Naive thymus-derived CD4-positive, alpha-beta T cell (primary cell): ENCODE results near the gene OPN3. TPM values are rescaled to one million over a fixed set of nuclear protein-coding genes. Genes with fewer than 3 reads are reported as not detected.
A peak's percentile ranks its signal among the peaks of the same experiment; 100 is the strongest.

Experiments used
- ATAC-seq: fragments of 150-1000 bp; cut with Tn5 transposase; 2 replicates; pipeline ENCODE4 v1.10.0; 2021; ENCODE audit warnings: mild to moderate bottlenecking, moderate library complexity
- CTCF ChIA-PET: fragments of 350-600 bp; sonication (Branson Sonifier 250); formaldehyde crosslinking; loops from one replicate; lab custom pipeline; 2021; ENCODE audit warnings: antibody characterized with exemption; lab: Charles Lee
- POLR2A ChIA-PET: fragments of 350-600 bp; sonication (Branson Sonifier 250); formaldehyde crosslinking; loops from one replicate; lab custom pipeline; 2021; ENCODE audit warnings: antibody characterized with exemption, inconsistent platforms; lab: Charles Lee
- DNase-seq, 9 donors: peaks; one replicate each; pipeline versions ENCODE4 v3.0.0 to v3.0.0-alpha.2; 2020 to 2022; ENCODE audit warnings: mixed read lengths in 1 of 9
- H3K27ac ChIP-seq: one replicate; pipeline ENCODE4 v1.7.0; 2013; ENCODE audit warnings: mild to moderate bottlenecking, low read depth, low read length, moderate library complexity
- H3K27me3 ChIP-seq, 2 donors: one replicate each; pipeline ENCODE4 v1.7.0; 2013; ENCODE audit warnings: low read length in 2 of 2, mild to moderate bottlenecking in 2 of 2, moderate library complexity in 2 of 2; ENCODE audit not compliant: control insufficient read depth in 2 of 2, insufficient read depth in 2 of 2
- H3K36me3 ChIP-seq, 3 experiments: 1 replicate in 2 of 3; 2 replicates in 1 of 3; pipeline ENCODE4 v1.7.0; 2013; ENCODE audit warnings: low read length in 3 of 3, mild to moderate bottlenecking in 3 of 3, moderate library complexity in 1 of 3; ENCODE audit not compliant: insufficient read depth in 3 of 3, control insufficient read depth in 2 of 3
- H3K4me1 ChIP-seq, 2 donors: one replicate each; pipeline ENCODE4 v1.7.0; 2013; ENCODE audit warnings: low read length in 2 of 2, mild to moderate bottlenecking in 2 of 2, moderate library complexity in 1 of 2; ENCODE audit not compliant: control insufficient read depth in 2 of 2, insufficient read depth in 2 of 2
- H3K4me3 ChIP-seq: 2 replicates; pipeline ENCODE4 v1.7.0; 2013; ENCODE audit warnings: mild to moderate bottlenecking, low read length
- H3K9me3 ChIP-seq, 3 experiments: 1 replicate in 2 of 3; 2 replicates in 1 of 3; pipeline ENCODE4 v1.7.0; 2013; ENCODE audit warnings: low read length in 3 of 3; ENCODE audit not compliant: control insufficient read depth in 2 of 3
- H3K27ac Mint-ChIP-seq, 9 donors: one replicate each; pipeline ENCODE4 v1.8.0; 2020 to 2022; ENCODE audit warnings: mixed read lengths in 9 of 9, mild to moderate bottlenecking in 8 of 9, moderate library complexity in 5 of 9, inconsistent platforms in 2 of 9
- H3K27me3 Mint-ChIP-seq, 5 donors: one replicate each; pipeline ENCODE4 v1.8.0; 2021 to 2022; ENCODE audit warnings: mixed read lengths in 5 of 5, mild to moderate bottlenecking in 1 of 5
- H3K36me3 Mint-ChIP-seq, 5 donors: one replicate each; pipeline ENCODE4 v1.8.0; 2020 to 2022; ENCODE audit warnings: mixed read lengths in 5 of 5, mild to moderate bottlenecking in 3 of 5, inconsistent platforms in 1 of 5
- H3K4me1 Mint-ChIP-seq, 7 donors: one replicate each; pipeline ENCODE4 v1.8.0; 2020 to 2022; ENCODE audit warnings: mixed read lengths in 7 of 7, mild to moderate bottlenecking in 3 of 7, inconsistent platforms in 1 of 7
- H3K4me3 Mint-ChIP-seq, 10 donors: one replicate each; pipeline ENCODE4 v1.8.0; 2020 to 2022; ENCODE audit warnings: mild to moderate bottlenecking in 10 of 10, mixed read lengths in 10 of 10, moderate library complexity in 6 of 10, inconsistent platforms in 2 of 10
- H3K9me3 Mint-ChIP-seq, 11 donors: one replicate each; pipeline ENCODE4 v1.8.0; 2020 to 2022; ENCODE audit warnings: mixed read lengths in 11 of 11, mild to moderate bottlenecking in 4 of 11, inconsistent platforms in 1 of 11, moderate library complexity in 1 of 11
- intact Hi-C, 2 donors: fragments of 100-400 bp; cut with micrococcal nuclease; formaldehyde crosslinking; loops; one replicate each; pipeline ENCODE4 v1.15.1; 2023
- polyA plus RNA-seq, 2 donors: library from polyadenylated mRNA; unstranded; fragments of 300-500 nt; fragmentation: Illumina TruSeq; gene quantifications; one replicate each; pipeline ENCODE4 v1.2.3, GENCODE V29; 2021
- total RNA-seq, 6 experiments: library from RNA in 5 of 6; stranded (reverse) in 5 of 6; gene quantifications; 1 replicate in 5 of 6; 2 replicates in 1 of 6; pipeline ENCODE4 v1.2.3 and lab custom pipeline; 2021 to 2026

The OPN3 gene
- total and polyA plus RNA-seq, 7 experiments from 2014 or later, result 3.6 to 32.7 (median 10.9) TPM

DNA sequence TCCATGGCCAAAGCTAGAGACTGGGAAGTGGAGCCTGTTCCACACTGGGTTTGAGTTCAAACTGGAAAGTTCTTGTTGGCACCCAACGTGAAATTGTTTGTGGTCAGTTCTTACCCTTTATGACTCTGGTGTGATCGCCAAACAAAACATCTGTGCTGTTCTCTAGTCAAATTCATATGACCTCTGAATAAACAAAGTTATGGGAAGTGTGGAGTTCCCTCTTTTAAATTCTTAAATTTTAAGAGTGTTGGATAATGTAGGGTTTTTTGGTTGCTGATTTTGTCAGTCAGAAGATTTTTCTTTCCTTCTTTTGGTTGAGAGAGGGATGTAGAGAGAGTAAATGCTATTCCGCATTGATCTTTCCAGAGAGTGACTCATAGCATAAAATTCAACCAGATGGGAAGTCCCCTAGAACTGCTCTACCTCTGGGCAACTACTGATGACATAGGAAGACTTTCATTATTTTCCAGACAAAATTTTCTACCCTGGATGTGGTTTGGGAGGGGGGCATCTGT, 36.4 kb downstream of the OPN3 start:
- ChIA-PET POLR2A (no interaction called here), CTCF (no interaction called here)
- Histone ChIP-seq H3K4me1 (no peaks in the 10 kb centered on the region), H3K27ac (no peak overlapping the region), H3K9me3 (no peaks in the 10 kb centered on the region), H3K36me3 (peaks cover 0 to 6% (median 0%) of the 10 kb centered on the region in 3 experiments), H3K4me3 (no peak overlapping the region), H3K27me3 (no peaks in the 10 kb centered on the region)
- DNase-seq, result no peak
- H3K27ac Mint-ChIP-seq, result no peak overlapping the region
- H3K9me3 Mint-ChIP-seq, result peaks cover 0 to 2% (median 0%) of the 10 kb centered on the region in 11 donors
- H3K4me1 Mint-ChIP-seq, result peaks cover 0 to 7% (median 0%) of the 10 kb centered on the region in 7 donors
- H3K36me3 Mint-ChIP-seq, result peaks cover 7 to 36% (median 29%) of the 10 kb centered on the region in 5 donors
- H3K27me3 Mint-ChIP-seq, result no peaks in the 10 kb centered on the region
- no peak for ATAC-seq
- intact Hi-C loops, result no loop called here
- H3K4me3 Mint-ChIP-seq, result no peak overlapping the region

GRCh38 chr1:241600496-241600901, 39.7 kb downstream of the OPN3 start:
- Mint-ChIP-seq H3K4me1 (peaks cover 0 to 7% (median 0%) of the 10 kb centered on the region in 7 donors), H3K9me3 (peaks cover 0 to 2% (median 0%) of the 10 kb centered on the region in 11 donors), H3K4me3 (no peak overlapping the region), H3K36me3 (peaks cover 7 to 37% (median 36%) of the 10 kb centered on the region in 5 donors), H3K27me3 (no peaks in the 10 kb centered on the region), H3K27ac (no peak overlapping the region)
- Histone ChIP-seq H3K4me3 (no peak overlapping the region), H3K27me3 (no peaks in the 10 kb centered on the region), H3K27ac (no peak overlapping the region), H3K4me1 (no peaks in the 10 kb centered on the region), H3K9me3 (no peaks in the 10 kb centered on the region), H3K36me3 (peaks cover 0 to 9% (median 0%) of the 10 kb centered on the region in 3 experiments)
- intact Hi-C loops, result no loop called here
- ATAC-seq (no peak), DNase-seq (no peak)
- POLR2A ChIA-PET, result no interaction called here
- CTCF ChIA-PET, result no interaction called here

DNA sequence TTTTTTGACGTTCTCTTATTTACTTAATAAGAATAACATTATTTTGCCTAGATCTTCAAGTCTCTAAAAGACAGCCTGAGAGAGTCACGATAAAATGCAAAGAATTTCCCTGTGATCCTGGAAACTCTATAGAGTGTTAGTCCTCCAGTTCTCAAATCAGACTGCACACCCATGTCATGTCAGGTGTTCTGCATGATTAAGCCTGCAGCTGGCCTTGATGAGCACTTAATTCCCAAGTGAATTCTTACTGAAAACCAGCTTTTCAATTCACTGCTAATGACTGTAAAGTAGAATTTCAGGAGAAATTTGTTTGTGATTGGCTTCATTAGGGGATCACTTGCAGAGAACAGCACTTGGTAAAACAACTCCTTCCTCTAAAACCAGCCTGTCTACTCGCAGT, 41.9 kb downstream of the OPN3 start:
- Mint-ChIP-seq H3K4me1 (peaks cover 0 to 7% (median 0%) of the 10 kb centered on the region in 7 donors), H3K27ac (no peak overlapping the region), H3K9me3 (peaks cover 0 to 2% (median 0%) of the 10 kb centered on the region in 11 donors), H3K36me3 (peaks cover 7 to 46% (median 25%) of the 10 kb centered on the region in 5 donors), H3K4me3 (no peak overlapping the region), H3K27me3 (no peaks in the 10 kb centered on the region)
- no peak for ATAC-seq
- peaks cover 0 to 9% (median 0%) of the 10 kb centered on the region in 3 experiments for H3K36me3 ChIP-seq
- H3K27me3 ChIP-seq, result no peaks in the 10 kb centered on the region
- no peak overlapping the region for H3K4me3 ChIP-seq
- ChIA-PET POLR2A (no interaction called here), CTCF (interaction anchor here (0.9 kb wide), 1 partner anchor 13 kb away, joined by 3 read pairs; no protein-coding TSS in a partner anchor)
- intact Hi-C loops, result no loop called here
- H3K27ac ChIP-seq, result no peak overlapping the region
- DNase-seq, result no peak
- H3K9me3 ChIP-seq, result no peaks in the 10 kb centered on the region
- no peaks in the 10 kb centered on the region for H3K4me1 ChIP-seq

DNA sequence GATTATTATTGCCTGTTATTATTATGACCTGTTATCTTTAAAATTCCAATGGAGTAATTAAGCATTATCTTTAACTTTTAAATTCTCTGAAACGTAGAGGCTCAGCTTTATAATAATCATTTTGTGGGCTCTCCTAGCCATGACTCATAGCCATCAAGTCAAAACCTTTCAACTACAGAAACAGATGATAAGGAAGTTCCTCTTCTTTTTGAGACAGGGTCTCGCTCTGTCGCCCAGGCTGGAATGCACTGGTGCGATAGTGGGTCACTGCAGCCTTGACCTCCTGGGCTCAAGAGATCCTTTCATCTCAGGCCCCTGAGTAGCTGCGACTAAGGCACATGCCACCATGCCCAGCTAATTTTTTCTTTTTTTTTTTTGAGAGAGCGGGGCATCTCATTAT, 43.5 kb downstream of the OPN3 start:
- no peaks in the 10 kb centered on the region for H3K27me3 ChIP-seq
- ATAC-seq (no peak), DNase-seq (no peak)
- Mint-ChIP-seq H3K27ac (no peak overlapping the region), H3K36me3 (peaks cover 4 to 32% (median 10%) of the 10 kb centered on the region in 5 donors), H3K4me3 (no peak overlapping the region), H3K4me1 (peaks cover 0 to 10% (median 0%) of the 10 kb centered on the region in 7 donors), H3K27me3 (no peaks in the 10 kb centered on the region), H3K9me3 (peaks cover 0 to 2% (median 0%) of the 10 kb centered on the region in 11 donors)
- POLR2A ChIA-PET, result no interaction called here
- H3K36me3 ChIP-seq, result peaks cover 0 to 3% (median 0%) of the 10 kb centered on the region in 3 experiments
- H3K4me1 ChIP-seq, result no peaks in the 10 kb centered on the region
- no peak overlapping the region for H3K27ac ChIP-seq
- no peak overlapping the region for H3K4me3 ChIP-seq
- H3K9me3 ChIP-seq, result no peaks in the 10 kb centered on the region
- intact Hi-C loops, result no loop called here
- CTCF ChIA-PET, result no interaction called here

DNA sequence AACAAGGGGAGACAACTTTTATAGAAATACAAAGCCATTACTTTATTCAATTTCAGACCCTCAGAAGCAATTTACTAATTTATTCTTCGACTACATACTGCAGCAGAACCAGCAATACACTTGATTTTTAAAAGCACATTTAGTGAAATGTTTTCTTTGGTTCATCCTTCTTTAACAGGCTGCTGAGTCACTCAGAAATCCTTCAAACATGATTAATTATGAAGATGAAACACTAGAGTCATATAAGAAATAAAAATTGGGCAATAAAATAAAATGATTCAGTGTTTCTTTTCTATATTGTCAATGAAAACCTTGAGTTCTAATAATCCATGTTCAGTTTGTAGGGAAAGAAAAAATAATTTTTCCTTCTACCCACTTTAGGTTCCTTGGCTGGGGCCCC, 47.0 kb downstream of the OPN3 start:
- no peaks in the 10 kb centered on the region for H3K4me1 ChIP-seq
- H3K36me3 ChIP-seq, result peaks cover 0 to 3% (median 0%) of the 10 kb centered on the region in 3 experiments
- H3K27ac Mint-ChIP-seq, result no peak overlapping the region
- CTCF ChIA-PET, result no interaction called here
- no peak overlapping the region for H3K4me3 Mint-ChIP-seq
- no peaks in the 10 kb centered on the region for H3K9me3 Mint-ChIP-seq
- no peak overlapping the region for H3K4me3 ChIP-seq
- no peaks in the 10 kb centered on the region for H3K27me3 Mint-ChIP-seq
- peaks cover 0 to 10% (median 0%) of the 10 kb centered on the region in 7 donors for H3K4me1 Mint-ChIP-seq
- H3K9me3 ChIP-seq, result no peaks in the 10 kb centered on the region
- H3K27ac ChIP-seq, result no peak overlapping the region
- intact Hi-C loops, result no loop called here
- H3K27me3 ChIP-seq, result no peaks in the 10 kb centered on the region
- POLR2A ChIA-PET, result no interaction called here
- peaks cover 0 to 18% (median 3%) of the 10 kb centered on the region in 5 donors for H3K36me3 Mint-ChIP-seq
- DNase-seq (no peak), ATAC-seq (no peak)

DNA sequence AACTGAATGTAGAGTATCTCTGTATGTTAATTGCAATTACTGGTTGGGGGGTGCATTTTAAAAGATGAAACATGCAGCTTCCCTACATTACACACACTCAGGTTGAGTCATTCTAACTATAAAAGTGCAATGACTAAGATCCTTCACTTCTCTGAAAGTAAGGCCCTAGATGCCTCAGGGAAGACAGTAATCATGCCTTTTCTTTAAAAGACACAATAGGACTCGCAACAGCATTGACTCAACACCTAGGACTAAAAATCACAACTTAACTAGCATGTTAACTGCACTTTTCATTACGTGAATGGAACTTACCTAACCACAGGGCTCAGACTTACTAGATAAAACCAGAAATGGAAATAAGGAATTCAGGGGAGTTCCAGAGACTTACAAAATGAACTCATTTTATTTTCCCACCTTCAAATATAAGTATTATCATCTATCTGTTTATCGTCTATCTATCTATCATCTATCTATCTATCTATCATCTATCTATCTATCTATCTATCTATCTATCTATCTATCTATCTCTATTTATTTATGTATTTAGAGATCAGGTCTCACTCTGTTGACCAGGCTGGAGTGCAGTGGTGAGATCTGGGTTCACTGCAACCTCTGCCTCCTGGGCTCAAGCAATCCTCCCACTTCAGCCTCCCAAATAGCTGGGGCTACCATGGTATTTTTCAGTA, 47.8 kb downstream of the OPN3 start:
- H3K4me3 ChIP-seq, result no peak overlapping the region
- H3K27ac ChIP-seq, result no peak overlapping the region
- POLR2A ChIA-PET, result no interaction called here
- no peaks in the 10 kb centered on the region for H3K9me3 Mint-ChIP-seq
- peak; percentile 81 for ATAC-seq
- DNase-seq, result no peak
- CTCF ChIA-PET, result no interaction called here
- H3K27ac Mint-ChIP-seq, result no peak overlapping the region
- H3K27me3 Mint-ChIP-seq, result no peaks in the 10 kb centered on the region
- no peak overlapping the region for H3K4me3 Mint-ChIP-seq
- peaks cover 0 to 3% (median 0%) of the 10 kb centered on the region in 3 experiments for H3K36me3 ChIP-seq
- intact Hi-C loops, result no loop called here
- no peaks in the 10 kb centered on the region for H3K27me3 ChIP-seq
- peaks cover 0 to 10% (median 0%) of the 10 kb centered on the region in 7 donors for H3K4me1 Mint-ChIP-seq
- H3K4me1 ChIP-seq, result no peaks in the 10 kb centered on the region
- H3K36me3 Mint-ChIP-seq, result peaks cover 0 to 14% (median 3%) of the 10 kb centered on the region in 5 donors
- no peaks in the 10 kb centered on the region for H3K9me3 ChIP-seq
